K562 (cell line): ENCODE results near the gene OR9Q1. TPM values are rescaled to one million over a fixed set of nuclear protein-coding genes. Genes with fewer than 3 reads are reported as not detected.

Source experiments
- E2F3 ChIP-seq: fragments of 250-450 bp; sonication (Bioruptor Pico); IDR thresholded peaks from 2 replicates; pipeline ENCODE4 v1.4.0; 2020; ENCODE audit warnings: mild to moderate bottlenecking
- SAFB ChIP-seq: fragments of 200-400 bp; formaldehyde crosslinking; IDR thresholded peaks from 2 replicates; pipeline ENCODE4 v1.6.1; 2017; ENCODE audit warnings: low read depth, low read length, borderline replicate concordance
- SPI1 ChIP-seq: IDR thresholded peaks from 2 replicates; pipeline ENCODE4 v1.6.1; 2011; ENCODE audit warnings: low read depth, low read length, control low read depth, borderline replicate concordance
- ZNF407 ChIP-seq: fragments of 450-650 bp; IDR thresholded peaks from 2 replicates; pipeline ENCODE4 v1.6.1; 2016; ENCODE audit warnings: low read depth
- ZZZ3 ChIP-seq: fragments of 450-650 bp; IDR thresholded peaks from 2 replicates; pipeline ENCODE4 v1.6.1; 2016; ENCODE audit warnings: antibody characterized with exemption, mild to moderate bottlenecking, moderate library complexity
- polyA plus RNA-seq, 8 experiments: library from polyadenylated mRNA; depleted of rRNA in 4 of 8; stranded (reverse) in 5 of 8; unstranded in 3 of 8; fragments of >200 nt; fragmentation: Nextera tagmentation in 2 of 8; fragmentation: Illumina TruSeq in 1 of 8; extraction: Ambion mirVana in 2 of 8; extraction: Trizol in 1 of 8; gene quantifications; 2 replicates each; pipeline versions ENCODE4 v1.2.1 to v1.2.3, GENCODE V29; 2011 to 2014; ENCODE audit warnings: inconsistent platforms in 1 of 8, missing spikeins in 1 of 8
- total RNA-seq, 7 experiments: library from RNA; depleted of rRNA in 6 of 7; stranded (reverse); fragments of >200 nt in 6 of 7; fragmentation: Illumina TruSeq in 2 of 7; extraction: Trizol in 2 of 7; gene quantifications; 2 replicates each; pipeline versions ENCODE4 v1.2.1 to v1.2.3, GENCODE V29; 2011 to 2021; ENCODE audit warnings: low replicate concordance in 1 of 7

OR9Q1 gene
- total and polyA plus RNA-seq, 9 of the 15 experiments (the other 6 are each of a cell fraction or from before 2014, with no cell fraction given) = not detected

DNA sequence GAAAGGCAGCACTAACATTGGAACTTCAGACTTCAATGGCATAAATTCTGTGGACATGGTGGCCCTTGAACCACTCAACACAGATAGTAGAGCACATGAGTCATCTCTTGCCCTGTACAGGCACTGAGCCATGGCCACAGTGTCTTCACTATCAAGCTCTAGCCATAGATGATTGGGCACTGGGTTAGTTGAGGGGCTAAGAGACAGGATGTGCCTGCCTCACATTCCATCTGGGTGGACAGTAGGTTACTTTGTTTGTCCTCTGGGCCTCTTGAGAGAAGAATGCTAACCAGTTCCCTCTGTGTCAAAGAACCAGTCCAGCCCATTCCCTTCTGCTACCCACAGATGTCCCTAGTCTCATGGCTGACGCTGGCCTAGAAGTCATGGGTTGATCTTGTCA lies 46.9 kb downstream of the OR9Q1 start (continued):
- no peak for TF ChIP-seq ZNF407
- TF ChIP-seq SAFB = no peak
- no peak for TF ChIP-seq E2F3 (CRISPR knock-in tag)
- no peak for TF ChIP-seq SPI1
- TF ChIP-seq ZZZ3 = no peak
